NCI-H460 (cell line): ENCODE measurements around the gene DBT. TPM values are rescaled to one million over a fixed set of nuclear protein-coding genes. Genes with fewer than 3 reads are reported as not detected.

Source experiments
- small RNA-seq, 2 experiments: library from RNA; depleted of rRNA; stranded (forward); fragments of <200 nt; gene quantifications; one replicate each; pipeline ENCODE3, GENCODE V24; 2014
- total RNA-seq: library from RNA; depleted of rRNA; stranded (reverse); fragments of >200 nt; shearing (Covaris generic); gene quantifications from 2 replicates; pipeline ENCODE4 v1.2.3, GENCODE V29; 2014; rRNA removed

DBT gene
- total RNA-seq, 1 experiment from 2014 or later = 6.7 TPM

Small RNA genes lying within 50 kb of the gene (small RNA-seq; reads per million reads assigned to genes)
- gene AL445928.1 (0 reads per million in 2 experiments), gene MIR553 (0 reads per million in 2 experiments), gene RPL23AP90 (0 reads per million in 2 experiments)

Other genes with a start within 250 kb of the DBT start
- 7.7 TPM in 2 replicates for gene SASS6, start 116.9 kb downstream of the DBT start, total RNA-seq
- 18.4 and 21.3 TPM in 2 replicates for gene TRMT13, start 116.7 kb downstream of the DBT start, total RNA-seq
- gene LRRC39, start 71.6 kb downstream of the DBT start, total RNA-seq = 0.22 TPM in 1 of 2 replicates, not detected in the other
- gene RTCA, start 16.4 kb upstream of the DBT start, total RNA-seq = 27.5 and 34.9 TPM in 2 replicates
- gene CDC14A, start 102.7 kb upstream of the DBT start, total RNA-seq = 4.0 and 4.6 TPM in 2 replicates